Measurements from ENCODE around the gene CCNY.
"Not testable (repeated sequence)": the region's sequence is repeated elsewhere in the genome, so short reads cannot be mapped to it uniquely, and the experiment has no call there.

The CCNY gene

GRCh38 chr10:35407696-35408095, 71.4 kb downstream of the CCNY start:
- H3K27ac ChIP-seq; H3K36me3 ChIP-seq (ENCODE audit: insufficient read depth); H3K4me1 ChIP-seq (ENCODE audit: low read depth, poor library complexity, severe bottlenecking); H2AFZ ChIP-seq (ENCODE audit: low read depth); H3K9ac ChIP-seq; H3K4me2 ChIP-seq; H3K4me3 ChIP-seq (IDR thresholded peaks at IDR 0.05; ENCODE audit: insufficient read depth, low read depth, low read length); H4K20me1 ChIP-seq (ENCODE audit: insufficient read depth); H3K79me2 ChIP-seq (ENCODE audit: insufficient read depth, low read depth); H3K27me3 ChIP-seq (ENCODE audit: insufficient read depth, low read depth): not testable (repeated sequence)

- H3K4me1 ChIP-seq (ENCODE audit: low read depth, poor library complexity, severe bottlenecking) = no peaks in the 10 kb centered on the region
- H3K36me3 ChIP-seq (ENCODE audit: insufficient read depth) = no peaks in the 10 kb centered on the region
- no peak overlapping the region for H3K9ac ChIP-seq
- H3K79me2 ChIP-seq (ENCODE audit: insufficient read depth, low read depth) = no peaks in the 10 kb centered on the region; the same call in 1 of the 2 replicates
- no peak overlapping the region for H3K27ac ChIP-seq
- TF ChIP-seq CTCF (conservative IDR thresholded peaks at IDR 0.05; ENCODE audit: low read depth, low read length) = no peak
- H3K4me3 ChIP-seq (IDR thresholded peaks at IDR 0.05; ENCODE audit: insufficient read depth, low read depth, low read length) = no peak overlapping the region
- no peak overlapping the region for H2AFZ ChIP-seq (ENCODE audit: low read depth)
- no peak overlapping the region for H3K4me2 ChIP-seq
- no peaks in the 10 kb centered on the region for H4K20me1 ChIP-seq (ENCODE audit: insufficient read depth)
- no peaks in the 10 kb centered on the region for H3K27me3 ChIP-seq (ENCODE audit: insufficient read depth, low read depth)
These were observed 72.8 kb downstream of the CCNY start for GRCh38 chr10:35409094-35409582.

- Histone ChIP-seq H4K20me1 (ENCODE audit: insufficient read depth) (no peaks in the 10 kb centered on the region), H3K27me3 (ENCODE audit: insufficient read depth, low read depth) (no peaks in the 10 kb centered on the region), H3K79me2 (ENCODE audit: insufficient read depth, low read depth) (no peaks in the 10 kb centered on the region; the same call in 1 of the 2 replicates), H2AFZ (ENCODE audit: low read depth) (no peak overlapping the region), H3K4me3 (IDR thresholded peaks at IDR 0.05; ENCODE audit: insufficient read depth, low read depth, low read length) (no peak overlapping the region), H3K4me1 (ENCODE audit: low read depth, poor library complexity, severe bottlenecking) (no peaks in the 10 kb centered on the region), H3K9ac (no peak overlapping the region), H3K36me3 (ENCODE audit: insufficient read depth) (no peaks in the 10 kb centered on the region), H3K27ac (no peak overlapping the region), H3K4me2 (no peak overlapping the region)
- no peak for TF ChIP-seq CTCF (conservative IDR thresholded peaks at IDR 0.05; ENCODE audit: low read depth, low read length)
These were observed 73.5 kb downstream of the CCNY start for GRCh38 chr10:35409808-35410207.

- Histone ChIP-seq H3K9ac (no peak overlapping the region), H2AFZ (ENCODE audit: low read depth) (no peak overlapping the region), H3K4me2 (no peak overlapping the region), H3K36me3 (ENCODE audit: insufficient read depth) (no peaks in the 10 kb centered on the region), H3K27ac (no peak overlapping the region), H3K79me2 (ENCODE audit: insufficient read depth, low read depth) (no peaks in the 10 kb centered on the region; the same call in 1 of the 2 replicates), H3K4me3 (IDR thresholded peaks at IDR 0.05; ENCODE audit: insufficient read depth, low read depth, low read length) (no peak overlapping the region), H3K4me1 (ENCODE audit: low read depth, poor library complexity, severe bottlenecking) (no peaks in the 10 kb centered on the region), H4K20me1 (ENCODE audit: insufficient read depth) (no peaks in the 10 kb centered on the region), H3K27me3 (ENCODE audit: insufficient read depth, low read depth) (no peaks in the 10 kb centered on the region)
- no peak for TF ChIP-seq CTCF (conservative IDR thresholded peaks at IDR 0.05; ENCODE audit: low read depth, low read length)
These were observed 75.9 kb downstream of the CCNY start for GRCh38 chr10:35412003-35412723.

GRCh38 chr10:35412900-35413491, 76.7 kb downstream of the CCNY start:
- Histone ChIP-seq H3K79me2 (ENCODE audit: insufficient read depth, low read depth) (no peaks in the 10 kb centered on the region; the same call in 1 of the 2 replicates), H3K36me3 (ENCODE audit: insufficient read depth) (no peaks in the 10 kb centered on the region), H2AFZ (ENCODE audit: low read depth) (no peak overlapping the region), H4K20me1 (ENCODE audit: insufficient read depth) (no peaks in the 10 kb centered on the region), H3K4me2 (no peak overlapping the region), H3K4me3 (IDR thresholded peaks at IDR 0.05; ENCODE audit: insufficient read depth, low read depth, low read length) (no peak overlapping the region), H3K27ac (no peak overlapping the region), H3K9ac (no peak overlapping the region), H3K27me3 (ENCODE audit: insufficient read depth, low read depth) (no peaks in the 10 kb centered on the region), H3K4me1 (ENCODE audit: low read depth, poor library complexity, severe bottlenecking) (no peaks in the 10 kb centered on the region)
- no peak for TF ChIP-seq CTCF (conservative IDR thresholded peaks at IDR 0.05; ENCODE audit: low read depth, low read length)

Data from KMS-11 (cell line).